HG02938 (cell line): ENCODE data around the gene TMEM266.

Experiments used
- ATAC-seq: cut with Tn5 transposase; IDR thresholded peaks from one replicate; pipeline ENCODE4 v1.9.1; 2021; ENCODE audit warnings: mild to moderate bottlenecking, moderate library complexity; ENCODE audit not compliant: unreplicated experiment

The TMEM266 gene

DNA sequence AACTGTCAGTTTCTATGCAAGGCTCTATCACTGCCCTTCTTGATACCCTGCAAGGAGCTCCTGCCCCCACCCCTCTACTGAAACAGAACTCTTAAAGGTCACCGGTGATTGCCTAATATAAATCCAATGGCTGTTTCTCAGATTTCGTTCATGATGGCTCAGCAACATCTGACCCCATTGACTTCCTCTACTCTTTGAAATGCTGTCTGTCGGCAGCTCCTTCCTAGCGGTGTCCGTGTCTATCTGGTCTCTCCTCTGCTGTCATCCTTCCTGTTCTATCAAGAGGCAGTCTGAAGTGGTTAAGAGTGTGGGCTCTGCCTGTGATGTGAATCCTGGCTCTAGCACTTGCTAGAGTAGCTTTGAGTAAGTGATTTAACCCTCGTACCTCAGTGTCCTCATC lies 5.5 kb downstream of the TMEM266 start:
- ATAC-seq = no peak

DNA sequence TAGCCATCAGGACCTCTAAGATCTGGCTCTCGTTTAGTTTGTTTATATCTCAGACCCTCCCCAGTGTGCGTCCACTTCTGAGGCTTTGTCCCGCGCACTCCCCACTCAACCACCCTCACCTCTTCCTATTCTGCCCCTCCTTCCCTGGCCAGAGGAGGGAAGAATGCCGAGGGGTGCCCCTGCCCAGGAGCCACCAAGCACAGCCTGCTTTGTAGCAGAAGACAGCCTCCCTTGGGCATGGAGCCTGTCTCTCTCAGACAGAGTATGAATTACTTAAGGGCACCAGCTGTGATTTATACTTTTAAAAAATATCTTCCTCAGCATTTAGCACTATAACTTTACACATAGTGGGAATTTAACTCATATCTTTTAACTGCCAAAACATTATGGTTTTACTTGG lies 6.0 kb downstream of the TMEM266 start:
- ATAC-seq = no peak

- no peak for ATAC-seq
Observed at GRCh38 chr15:76070192-76070591, 10.4 kb downstream of the TMEM266 start.

DNA sequence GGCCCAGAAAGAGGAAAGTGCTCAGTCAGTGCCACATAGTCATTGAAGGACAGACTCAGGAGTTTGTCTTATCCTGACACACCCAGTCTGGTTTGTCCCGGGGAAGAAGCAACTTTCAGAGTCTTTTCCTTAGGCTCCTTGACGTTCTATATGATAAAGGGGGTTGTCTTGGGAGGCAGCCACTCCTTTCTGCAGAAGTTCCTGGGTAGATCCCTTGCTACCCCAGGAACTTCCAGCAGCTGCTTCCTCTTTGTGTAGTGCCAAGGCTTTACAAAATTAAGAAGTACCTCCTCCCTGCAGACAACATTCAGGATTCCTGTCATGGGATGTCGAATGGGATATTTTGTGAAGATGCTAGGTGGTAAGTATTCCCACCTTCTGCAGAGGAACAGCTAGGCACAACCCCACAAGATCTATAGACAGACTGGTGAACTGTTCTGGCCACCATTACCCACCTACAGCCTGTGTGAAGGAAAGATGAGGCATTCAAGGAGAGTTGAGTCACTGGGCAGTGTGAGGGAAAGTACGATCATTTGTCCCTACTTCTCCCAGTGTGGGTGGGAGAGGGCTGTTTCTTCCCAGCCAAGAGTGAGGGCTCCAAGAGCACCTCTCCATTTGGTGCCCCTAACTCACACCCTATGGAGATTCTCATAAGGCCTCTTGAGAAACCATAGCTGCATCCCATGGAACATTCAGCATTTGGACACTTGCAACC lies 11.3 kb downstream of the TMEM266 start:
- ATAC-seq = no peak

DNA sequence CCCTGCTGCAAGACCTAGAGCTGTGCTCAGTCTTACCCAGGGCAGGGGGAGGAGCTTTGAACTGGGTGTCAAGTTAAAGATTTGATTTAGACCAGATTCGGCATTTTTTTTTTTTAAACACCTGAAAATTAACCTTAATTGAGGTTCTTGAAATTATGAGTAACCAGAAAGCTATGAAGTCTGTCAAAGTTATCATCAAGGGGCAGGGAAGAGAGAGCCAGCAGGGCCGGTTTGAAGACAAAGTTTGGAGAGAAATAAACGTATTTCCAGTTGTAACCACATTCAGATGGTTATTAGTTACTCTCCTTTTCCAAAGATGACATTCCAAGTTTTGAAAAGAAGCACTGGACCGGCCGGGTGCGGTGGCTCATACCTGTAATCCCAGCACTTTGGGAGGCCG lies 12.0 kb downstream of the TMEM266 start:
- ATAC-seq = no peak

GRCh38 chr15:76073554-76073953 lies 13.8 kb downstream of the TMEM266 start:
- no peak for ATAC-seq

DNA sequence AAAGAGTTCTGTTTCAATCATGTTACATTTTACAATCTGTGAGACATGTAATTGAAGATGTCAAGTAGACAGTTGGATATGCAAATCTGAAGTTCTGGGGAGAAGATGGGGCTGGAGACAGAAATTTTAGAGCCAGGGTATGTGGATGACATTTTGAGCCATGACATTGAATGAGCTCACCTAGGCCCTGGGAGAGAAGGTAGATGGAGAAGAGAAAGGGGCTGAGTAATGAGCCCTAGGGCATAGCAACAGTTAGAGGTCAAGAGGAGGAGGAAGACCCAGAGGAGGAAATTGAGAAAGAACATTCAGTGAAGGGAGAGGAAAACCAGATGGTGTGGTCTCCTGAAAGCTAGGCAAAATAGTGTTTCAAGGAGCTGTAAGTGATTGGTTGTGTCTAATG lies 15.3 kb downstream of the TMEM266 start:
- no peak for ATAC-seq

GRCh38 chr15:76078285-76078877 lies 18.6 kb downstream of the TMEM266 start:
- no peak for ATAC-seq

- ATAC-seq = no peak
Observed at GRCh38 chr15:76084256-76084655, 24.5 kb downstream of the TMEM266 start.

- ATAC-seq = no peak
Observed at GRCh38 chr15:76098685-76099084, 38.9 kb downstream of the TMEM266 start.

- ATAC-seq = no peak
Observed at GRCh38 chr15:76099388-76099787, 39.6 kb downstream of the TMEM266 start.

DNA sequence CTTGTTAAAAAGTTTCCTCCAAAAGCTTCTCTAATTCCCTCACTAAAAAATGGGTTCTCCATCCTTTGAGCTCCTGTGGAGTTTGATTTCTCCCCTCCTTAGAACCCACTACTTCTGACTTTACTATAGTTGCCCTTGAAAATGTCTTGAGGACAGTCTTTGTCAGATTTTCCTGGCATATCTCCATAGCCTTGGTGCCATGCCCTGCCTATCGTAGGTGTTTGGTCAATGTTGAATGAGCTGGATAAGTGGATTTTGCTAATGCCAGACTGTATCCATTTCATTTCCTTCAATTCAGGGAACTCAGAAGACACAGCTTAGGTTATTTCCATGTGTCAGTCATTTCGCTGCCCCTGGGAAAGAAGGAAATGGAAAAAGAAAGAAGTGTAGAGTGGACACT lies 40.6 kb downstream of the TMEM266 start:
- ATAC-seq = no peak

DNA sequence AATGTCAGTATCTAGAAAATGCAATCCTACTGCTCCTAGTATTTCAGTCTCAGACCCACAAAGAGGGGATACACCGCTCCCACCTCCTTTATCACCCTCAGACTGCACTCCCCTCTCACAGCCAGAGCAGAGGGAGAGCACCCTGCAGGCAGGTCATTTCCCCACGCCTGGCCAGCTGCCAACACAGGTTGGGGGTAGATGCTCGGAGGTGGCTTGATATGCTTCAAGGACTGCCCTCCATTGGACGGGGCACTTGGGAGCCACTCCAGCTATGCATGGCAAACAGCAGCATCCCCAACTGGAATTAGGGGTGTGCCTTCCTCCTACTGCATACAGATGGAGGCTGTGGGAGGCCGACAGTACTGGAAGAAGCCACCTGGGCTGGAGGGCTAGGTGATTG lies 41.9 kb downstream of the TMEM266 start:
- no peak for ATAC-seq

DNA sequence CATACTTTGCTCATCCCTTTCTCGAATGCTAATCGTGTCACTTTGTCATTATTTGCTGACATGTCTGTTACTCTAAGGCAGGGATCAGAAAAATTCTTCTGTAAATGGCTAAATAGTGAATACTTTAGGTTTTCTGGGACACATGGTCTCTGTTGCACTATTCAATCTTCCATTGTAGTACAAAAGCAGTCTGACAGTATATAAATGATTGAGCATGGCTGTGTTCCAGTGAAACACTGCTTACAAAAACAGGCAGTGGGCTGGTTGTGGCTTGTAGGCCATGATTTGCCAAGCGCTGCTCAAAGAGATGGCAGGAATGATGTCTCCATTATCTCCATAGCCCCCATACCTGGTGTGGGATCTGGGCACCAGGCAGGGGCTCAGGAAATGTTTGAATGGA lies 45.6 kb downstream of the TMEM266 start:
- ATAC-seq = no peak

DNA sequence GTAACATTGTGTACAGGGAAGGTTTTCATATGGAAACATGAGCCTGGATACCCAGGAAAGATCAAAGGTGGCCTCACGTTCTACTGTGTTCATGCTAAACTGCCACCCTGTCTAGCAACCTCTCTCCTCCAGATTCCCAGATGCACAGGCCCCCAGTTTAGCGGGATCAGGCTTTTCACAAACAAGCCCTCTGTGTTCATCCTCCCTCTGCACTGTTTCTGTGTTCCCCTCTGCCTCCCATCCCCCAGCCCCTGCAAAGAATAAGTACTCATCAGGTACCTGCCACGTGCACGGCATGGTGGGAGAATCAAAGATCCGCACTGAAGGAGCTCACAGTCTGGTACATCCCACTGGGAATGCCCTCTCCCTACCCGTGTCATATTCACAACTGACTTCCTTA lies 46.1 kb downstream of the TMEM266 start:
- ATAC-seq = no peak

DNA sequence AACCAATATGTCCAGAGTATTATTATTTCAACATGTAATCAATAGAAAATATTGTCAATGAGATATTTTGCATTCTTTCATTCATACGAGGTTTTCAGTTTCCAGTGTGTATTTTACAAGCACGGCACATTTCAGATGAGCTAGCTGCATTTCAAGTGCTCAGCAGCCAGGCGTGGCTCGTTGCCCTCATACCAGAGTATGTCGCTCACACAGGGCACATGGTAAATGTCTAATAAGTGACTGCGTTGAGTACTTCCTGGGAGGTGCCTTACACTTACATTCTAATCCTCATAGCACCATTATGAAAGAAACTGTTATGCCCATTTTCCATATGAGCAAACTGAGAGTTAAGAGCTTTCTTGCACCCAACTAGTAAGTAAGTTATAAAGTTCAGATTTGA lies 47.4 kb downstream of the TMEM266 start:
- no peak for ATAC-seq

GRCh38 chr15:76108021-76108723 lies 48.4 kb downstream of the TMEM266 start:
- ATAC-seq = no peak

DNA sequence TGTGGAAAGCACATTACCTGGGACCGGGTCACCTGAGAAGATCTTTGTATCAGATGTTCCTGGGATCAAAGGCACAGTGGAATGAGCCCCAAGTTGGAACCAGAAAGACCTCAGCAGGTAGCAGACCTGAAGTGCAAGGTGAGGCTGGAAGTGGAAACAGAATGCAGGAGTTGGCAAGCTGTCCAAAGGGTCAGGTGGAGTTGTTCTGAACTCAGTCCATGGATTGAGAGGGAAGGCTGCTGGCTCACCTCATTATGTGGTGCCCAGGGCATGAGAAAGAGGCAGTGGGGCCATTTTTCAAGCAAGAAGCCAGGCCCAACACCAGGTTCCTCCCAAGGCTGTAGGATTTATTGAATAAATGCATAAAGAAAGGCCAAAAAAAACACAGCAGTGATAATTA lies 49.3 kb downstream of the TMEM266 start:
- no peak for ATAC-seq

DNA sequence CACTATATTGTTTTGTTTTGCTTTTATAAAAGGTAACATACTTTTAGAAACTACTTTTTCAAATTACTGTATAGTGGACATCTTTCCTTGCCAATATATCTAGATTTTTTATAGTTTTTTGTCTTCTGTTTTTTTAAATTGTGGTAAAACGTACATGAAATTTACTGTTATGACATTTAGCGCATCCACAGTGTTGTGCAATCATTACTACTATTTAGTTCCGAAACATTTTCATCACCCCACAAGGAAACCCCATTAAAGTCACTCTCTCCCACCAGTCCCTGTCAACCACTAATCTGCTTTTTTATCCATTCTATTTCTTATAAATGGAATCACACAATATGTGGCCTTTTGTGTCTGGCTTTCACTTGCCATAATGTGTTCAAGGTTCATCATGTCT lies 54.8 kb downstream of the TMEM266 start:
- no peak for ATAC-seq

- ATAC-seq = no peak
Observed at GRCh38 chr15:76116138-76116885, 56.5 kb downstream of the TMEM266 start.

- no peak for ATAC-seq
Observed at GRCh38 chr15:76117181-76117580, 57.4 kb downstream of the TMEM266 start.

DNA sequence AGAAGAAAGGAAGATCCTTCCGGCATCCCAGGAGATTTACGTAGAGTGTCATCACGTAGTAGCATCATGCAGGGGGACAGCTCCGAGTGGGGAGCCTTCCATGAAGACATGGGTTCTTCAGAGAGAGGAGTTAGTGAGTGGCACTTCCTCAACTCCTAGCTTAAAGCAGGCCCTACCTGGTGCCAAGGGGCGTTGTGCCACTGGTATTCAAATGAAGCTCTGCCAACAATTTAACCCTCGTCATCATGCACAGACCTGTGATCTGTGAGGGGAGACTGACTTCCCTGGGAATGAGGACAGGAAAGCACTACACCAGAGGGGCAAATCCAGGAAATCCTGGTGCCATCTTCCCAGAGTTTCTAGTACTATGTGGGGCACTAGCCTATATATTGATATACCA lies 59.0 kb downstream of the TMEM266 start:
- ATAC-seq = no peak
